HCT116 (cell line): ENCODE data around the gene CRIM1. TPM values are rescaled to one million over a fixed set of nuclear protein-coding genes. Genes with fewer than 3 reads are reported as not detected.

Experiments used
- ATAC-seq: fragments of 200-7000 bp; cut with Tn5 transposase; 2 replicates; pipeline ENCODE4 v1.9.1; 2020; ENCODE audit warnings: mild to moderate bottlenecking, moderate library complexity
- BruUV-seq: library from RNA; stranded (reverse); fragments of 400-500 nt; replicated peaks from 2 replicates; lab custom pipeline; 2021; lab: Mats Ljungman, UMichigan
- CTCF ChIA-PET: fragments of 300-600 bp; sonication (Branson Sonifier 250); formaldehyde crosslinking; loops from one replicate; lab custom pipeline; 2021; ENCODE audit warnings: antibody characterized with exemption; lab: Charles Lee
- POLR2A ChIA-PET: fragments of 300-600, 350-600 bp; sonication (Branson Sonifier 250); formaldehyde crosslinking; loops from one replicate; lab custom pipeline; 2021; ENCODE audit warnings: antibody characterized with exemption; lab: Charles Lee
- RAD21 ChIA-PET, 2 experiments: fragments of 300-600 bp; sonication (Branson Sonifier 250); formaldehyde crosslinking; loops; one replicate each; lab custom pipeline; 2023; ENCODE audit warnings: low total read pairs in 2 of 2; ENCODE audit not compliant: uncharacterized antibody in 2 of 2, unreplicated experiment in 2 of 2, low non-redundant PET in 1 of 2; lab: Charles Lee
- DNase-seq: peaks from one replicate; pipeline ENCODE4 v3.0.0-alpha.2; 2010; ENCODE audit warnings: low read depth, low spot score
- H2AFZ ChIP-seq: fragments of 200-600 bp; shearing (Covaris generic), sonication (generic); 2 replicates; pipeline ENCODE4 v1.6.1; 2017; ENCODE audit warnings: low read depth, mixed run types, mixed read lengths, antibody characterized with exemption, low read length; ENCODE audit not compliant: poor library complexity, severe bottlenecking
- H3K27ac ChIP-seq: 2 replicates; pipeline ENCODE4 v1.5.1; 2012; ENCODE audit warnings: low read depth, low read length
- H3K27me3 ChIP-seq: fragments of 200-600 bp; sonication (generic); 2 replicates; pipeline ENCODE4 v1.6.1; 2016; ENCODE audit warnings: mixed run types, low read length, mixed read lengths; ENCODE audit not compliant: insufficient read depth
- H3K36me3 ChIP-seq, 2 experiments: fragments of 200-500 bp in 1 of 2; fragments of 200-600 bp in 1 of 2; sonication (Bioruptor generic) in 1 of 2; sonication (generic) in 1 of 2; 2 replicates each; pipeline versions ENCODE4 v1.5.1 to v1.6.1; 2014 to 2016; ENCODE audit warnings: low read length in 2 of 2, inconsistent platforms in 1 of 2, mixed read lengths in 1 of 2, mixed run types in 1 of 2; ENCODE audit not compliant: insufficient read depth in 2 of 2, control insufficient read depth in 1 of 2
- H3K4me1 ChIP-seq, 2 experiments: fragments of 200-600 bp in 1 of 2; sonication (generic) in 1 of 2; 2 replicates each; pipeline versions ENCODE4 v1.5.1 to v1.6.1; 2012 to 2017; ENCODE audit warnings: low read length in 2 of 2, inconsistent platforms in 1 of 2, mild to moderate bottlenecking in 1 of 2, mixed read lengths in 1 of 2, mixed run types in 1 of 2, moderate library complexity in 1 of 2; ENCODE audit not compliant: insufficient read depth in 2 of 2, control insufficient read depth in 1 of 2
- H3K4me2 ChIP-seq: fragments of 200-600 bp; sonication (generic); 2 replicates; pipeline ENCODE4 v1.6.1; 2017; ENCODE audit warnings: mixed run types, low read length, mixed read lengths
- H3K4me3 ChIP-seq, 2 experiments: fragments of 200-600 bp in 1 of 2; sonication (generic) in 1 of 2; replicated peaks in 1 of 2; 2 replicates each; pipeline ENCODE4 v1.5.1; 2011 to 2016; ENCODE audit warnings: low read length in 2 of 2, control low read depth in 1 of 2, low read depth in 1 of 2, mild to moderate bottlenecking in 1 of 2, mixed read lengths in 1 of 2, mixed run types in 1 of 2
- H3K79me2 ChIP-seq: fragments of 200-600 bp; sonication (generic); 2 replicates; pipeline ENCODE4 v1.6.1; 2017; ENCODE audit warnings: mild to moderate bottlenecking, mixed run types, low read length, moderate library complexity, mixed read lengths; ENCODE audit not compliant: insufficient read depth
- H3K9ac ChIP-seq: fragments of 200-600 bp; sonication (generic); 2 replicates; pipeline ENCODE4 v1.6.1; 2016; ENCODE audit warnings: low read length, mixed read lengths
- H3K9me2 ChIP-seq: fragments of 200-600 bp; sonication (generic), shearing (Covaris generic); 2 replicates; pipeline ENCODE4 v1.6.1; 2017; ENCODE audit warnings: mixed run types, mild to moderate bottlenecking, moderate library complexity; ENCODE audit not compliant: insufficient read depth
- H3K9me3 ChIP-seq, 2 experiments: fragments of 200-500 bp in 1 of 2; fragments of 200-600 bp in 1 of 2; sonication (Bioruptor generic) in 1 of 2; sonication (generic) in 1 of 2; 2 replicates each; pipeline ENCODE4 v1.6.1; 2014 to 2017; ENCODE audit warnings: low read length in 2 of 2, mixed read lengths in 2 of 2, inconsistent platforms in 1 of 2, low read depth in 1 of 2, mild to moderate bottlenecking in 1 of 2, mixed run types in 1 of 2, moderate library complexity in 1 of 2; ENCODE audit not compliant: control insufficient read depth in 1 of 2, insufficient read depth in 1 of 2
- H4K20me1 ChIP-seq: fragments of 200-600 bp; sonication (generic), shearing (Covaris generic); 2 replicates; pipeline ENCODE4 v1.6.1; 2017; ENCODE audit warnings: mixed run types, mild to moderate bottlenecking, moderate library complexity; ENCODE audit not compliant: insufficient read depth
- CEBPB ChIP-seq: IDR thresholded peaks from 2 replicates; pipeline ENCODE4 v1.6.1; 2012; ENCODE audit warnings: low read depth
- CTCF ChIP-seq, 3 experiments: fragments of 200-600 bp in 1 of 3; sonication (generic) in 1 of 3; IDR thresholded peaks in 2 of 3; conservative IDR thresholded peaks in 1 of 3; 2 replicates each; pipeline ENCODE4 v1.5.1; 2012 to 2017; ENCODE audit warnings: low read depth in 2 of 3, low read length in 2 of 3, antibody characterized with exemption in 1 of 3, borderline replicate concordance in 1 of 3, control low read depth in 1 of 3, mild to moderate bottlenecking in 1 of 3, mixed read lengths in 1 of 3, mixed run types in 1 of 3, moderate library complexity in 1 of 3; ENCODE audit not compliant: insufficient read depth in 1 of 3
- EZH2phosphoT487 ChIP-seq: fragments of 200-600 bp; IDR thresholded peaks from 2 replicates; pipeline ENCODE4 v1.6.1; 2018; ENCODE audit warnings: antibody characterized with exemption, borderline replicate concordance
- MAX ChIP-seq: IDR thresholded peaks from 2 replicates; pipeline ENCODE4 v1.6.1; 2012
- POLR2A ChIP-seq: IDR thresholded peaks from 2 replicates; pipeline ENCODE4 v1.7.0; 2011; ENCODE audit warnings: borderline replicate concordance; ENCODE audit not compliant: insufficient read depth, insufficient read length; ENCODE audit errors: extremely low read depth
- POLR2AphosphoS5 ChIP-seq: IDR thresholded peaks from 2 replicates; pipeline ENCODE4 v1.6.1; 2011; ENCODE audit warnings: mild to moderate bottlenecking, low read depth, low read length, moderate library complexity
- RAD21 ChIP-seq: IDR thresholded peaks from 2 replicates; pipeline ENCODE4 v1.6.1; 2012; ENCODE audit warnings: low read depth, mild to moderate bottlenecking
- REST ChIP-seq: IDR thresholded peaks from 2 replicates; pipeline ENCODE4 v1.6.1; 2012; ENCODE audit warnings: low read depth
- SIN3A ChIP-seq: IDR thresholded peaks from 2 replicates; pipeline ENCODE4 v1.6.1; 2012; ENCODE audit warnings: low read depth
- SP1 ChIP-seq: IDR thresholded peaks from 2 replicates; pipeline ENCODE4 v1.6.1; 2012; ENCODE audit warnings: low read depth
- TCF7L2 ChIP-seq: IDR thresholded peaks from 2 replicates; pipeline ENCODE4 v1.7.0; 2011; ENCODE audit warnings: borderline replicate concordance, inconsistent platforms; ENCODE audit not compliant: insufficient read depth, insufficient read length; ENCODE audit errors: extremely low read depth
- ZBTB33 ChIP-seq: IDR thresholded peaks from 2 replicates; pipeline ENCODE4 v1.6.1; 2011; ENCODE audit warnings: mild to moderate bottlenecking, low read length, moderate library complexity; ENCODE audit not compliant: insufficient replicate concordance; ENCODE audit errors: extremely low read depth
- ZNF274 ChIP-seq: fragments of 200-500 bp; sonication (Bioruptor generic); IDR thresholded peaks from 2 replicates; pipeline ENCODE4 v1.6.1; 2014; ENCODE audit warnings: mild to moderate bottlenecking, low read depth, low read length, inconsistent platforms
- intact Hi-C: fragments of 100-400 bp; cut with micrococcal nuclease; formaldehyde crosslinking; loops from 2 replicates; pipeline ENCODE4 v1.10.0; 2022
- total RNA-seq: library from RNA; stranded (reverse); gene quantifications from one replicate; pipeline ENCODE4 v1.2.1, GENCODE V29; 2021; ENCODE audit not compliant: unreplicated experiment

CRIM1 gene
- total RNA-seq, 1 experiment from 2014 or later = 27.2 TPM

- no peak for TF ChIP-seq POLR2AphosphoS5
- no peak for TF ChIP-seq REST
- TF ChIP-seq SP1 = no peak
Measured at GRCh38 chr2:36520431-36520830, 164.9 kb downstream of the CRIM1 start (continued).

- no peak for ATAC-seq
- TF ChIP-seq MAX (no peak), EZH2phosphoT487 (no peak), CTCF (IDR thresholded peaks at IDR 0.05 in 2 of 3, conservative IDR thresholded peaks at IDR 0.05 in 1 of 3; ENCODE audit: borderline replicate concordance in 1 of 3, insufficient read depth in 1 of 3, low read depth in 2 of 3, low read length in 2 of 3) (no peak), ZNF274 (no peak), ZBTB33 (no peak), SIN3A (no peak), TCF7L2 (no peak), POLR2A (no peak), CEBPB (no peak), RAD21 (no peak), REST (no peak)
Measured at GRCh38 chr2:36523153-36523552, 167.6 kb downstream of the CRIM1 start.

More at GRCh38 chr2:36523153-36523552, 167.6 kb downstream of the CRIM1 start:
- POLR2A ChIA-PET = no interaction called here
- Histone ChIP-seq H4K20me1 (no peaks in the 10 kb centered on the region), H3K27ac (no peak overlapping the region), H3K9me2 (no peaks in the 10 kb centered on the region), H3K9me3 (no peaks in the 10 kb centered on the region), H3K4me2 (no peak overlapping the region), H3K79me2 (no peaks in the 10 kb centered on the region), H3K36me3 (peaks cover 0 to 6% of the 10 kb centered on the region in 2 experiments; a peak in 1 of 4 replicates), H3K9ac (no peak overlapping the region), H3K4me1 (no peaks in the 10 kb centered on the region), H2AFZ (no peak overlapping the region), H3K27me3 (no peaks in the 10 kb centered on the region), H3K4me3 (no peak overlapping the region)
- BruUV-seq = no TSS peak
- CTCF ChIA-PET = no interaction called here
- intact Hi-C loops = no loop called here
- DNase-seq = no peak
- RAD21 ChIA-PET = no interaction called here
